Dendritic cell treated with granulocyte-macrophage colony-stimulating factor and Interleukin-4, amounts not matched to agents 40 ng/mL and 50 ng/mL, for 4 days (primary cell): Measurements from ENCODE around the gene ZNF423.

Experiments used
- H3K27ac Mint-ChIP-seq: one replicate; pipeline ENCODE4 v1.8.0; 2022; ENCODE audit warnings: mild to moderate bottlenecking, mixed read lengths
- H3K27me3 Mint-ChIP-seq: one replicate; pipeline ENCODE4 v1.8.0; 2022; ENCODE audit warnings: mild to moderate bottlenecking, mixed read lengths
- H3K36me3 Mint-ChIP-seq: one replicate; pipeline ENCODE4 v1.8.0; 2022; ENCODE audit warnings: low read depth, mixed read lengths
- H3K4me1 Mint-ChIP-seq: one replicate; pipeline ENCODE4 v1.8.0; 2022; ENCODE audit warnings: low read depth, mixed read lengths
- H3K4me3 Mint-ChIP-seq: one replicate; pipeline ENCODE4 v1.8.0; 2022; ENCODE audit warnings: mild to moderate bottlenecking, moderate library complexity, mixed read lengths
- H3K9me3 Mint-ChIP-seq: one replicate; pipeline ENCODE4 v1.8.0; 2022; ENCODE audit warnings: mixed read lengths
- intact Hi-C: fragments of 100-400 bp; cut with micrococcal nuclease; formaldehyde crosslinking; loops from one replicate; pipeline ENCODE4 v1.15.0; 2022

The ZNF423 gene

DNA sequence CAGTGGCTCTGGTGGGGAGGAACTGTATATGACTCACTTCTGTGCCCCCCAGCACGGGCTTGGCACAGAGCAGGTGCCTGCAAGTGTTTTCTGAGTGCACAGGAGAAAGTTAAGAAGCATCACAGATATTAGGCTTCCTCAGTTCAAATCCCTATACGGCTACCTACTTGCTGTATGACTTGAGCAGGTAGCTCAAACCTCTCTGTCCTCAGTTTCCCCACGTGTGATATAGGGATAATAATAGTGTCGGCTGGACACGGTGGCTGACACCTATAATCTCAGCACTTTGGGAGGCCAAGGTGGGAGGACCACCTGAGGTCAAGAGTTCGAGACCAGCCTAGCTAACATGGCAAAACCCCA, 386.6 kb downstream of the ZNF423 start:
- no peaks in the 10 kb centered on the region for H3K9me3 Mint-ChIP-seq
- intact Hi-C loops = no loop called here
- H3K36me3 Mint-ChIP-seq = no peaks in the 10 kb centered on the region
- H3K4me3 Mint-ChIP-seq = no peak overlapping the region
- peaks cover 15% of the 10 kb centered on the region for H3K27me3 Mint-ChIP-seq
- no peak overlapping the region for H3K27ac Mint-ChIP-seq
- H3K4me1 Mint-ChIP-seq = no peaks in the 10 kb centered on the region

DNA sequence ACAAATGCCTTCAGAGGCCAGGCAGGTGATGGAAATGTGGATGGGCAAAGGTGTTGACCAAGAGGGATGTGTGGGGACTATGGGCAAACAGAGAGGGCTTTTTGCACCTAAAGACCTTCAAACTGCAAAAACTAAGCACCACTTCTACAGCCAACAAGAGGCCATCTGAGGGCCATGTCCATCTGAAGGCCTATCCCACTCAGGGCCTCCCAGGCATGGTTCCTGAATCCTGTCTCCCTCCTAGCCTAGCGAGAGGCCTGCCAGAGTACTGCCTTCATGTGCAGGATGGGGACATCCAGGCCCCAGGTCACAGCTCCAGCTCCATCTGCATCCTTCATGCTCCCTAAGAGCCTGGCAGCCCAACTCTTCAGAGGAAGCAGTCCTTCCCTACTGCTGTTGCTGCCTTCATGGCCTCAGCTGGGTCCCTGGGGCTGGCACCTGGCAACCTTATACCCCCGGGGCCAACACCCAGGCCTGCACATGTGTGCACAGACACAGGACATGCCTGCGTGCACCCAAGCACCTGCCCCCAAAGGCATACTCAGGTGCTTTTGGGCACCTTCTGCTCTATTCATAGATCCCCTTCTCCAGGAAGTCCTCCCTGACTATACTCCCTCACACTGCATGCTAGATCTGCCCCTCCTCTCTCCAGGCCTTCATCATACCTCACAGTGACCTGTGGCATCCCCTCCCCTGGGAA, 387.2 kb downstream of the ZNF423 start:
- H3K36me3 Mint-ChIP-seq = no peaks in the 10 kb centered on the region
- no peaks in the 10 kb centered on the region for H3K9me3 Mint-ChIP-seq
- H3K4me1 Mint-ChIP-seq = no peaks in the 10 kb centered on the region
- H3K27me3 Mint-ChIP-seq = peaks cover 17% of the 10 kb centered on the region
- no peak overlapping the region for H3K27ac Mint-ChIP-seq
- no peak overlapping the region for H3K4me3 Mint-ChIP-seq
- intact Hi-C loops = no loop called here

DNA sequence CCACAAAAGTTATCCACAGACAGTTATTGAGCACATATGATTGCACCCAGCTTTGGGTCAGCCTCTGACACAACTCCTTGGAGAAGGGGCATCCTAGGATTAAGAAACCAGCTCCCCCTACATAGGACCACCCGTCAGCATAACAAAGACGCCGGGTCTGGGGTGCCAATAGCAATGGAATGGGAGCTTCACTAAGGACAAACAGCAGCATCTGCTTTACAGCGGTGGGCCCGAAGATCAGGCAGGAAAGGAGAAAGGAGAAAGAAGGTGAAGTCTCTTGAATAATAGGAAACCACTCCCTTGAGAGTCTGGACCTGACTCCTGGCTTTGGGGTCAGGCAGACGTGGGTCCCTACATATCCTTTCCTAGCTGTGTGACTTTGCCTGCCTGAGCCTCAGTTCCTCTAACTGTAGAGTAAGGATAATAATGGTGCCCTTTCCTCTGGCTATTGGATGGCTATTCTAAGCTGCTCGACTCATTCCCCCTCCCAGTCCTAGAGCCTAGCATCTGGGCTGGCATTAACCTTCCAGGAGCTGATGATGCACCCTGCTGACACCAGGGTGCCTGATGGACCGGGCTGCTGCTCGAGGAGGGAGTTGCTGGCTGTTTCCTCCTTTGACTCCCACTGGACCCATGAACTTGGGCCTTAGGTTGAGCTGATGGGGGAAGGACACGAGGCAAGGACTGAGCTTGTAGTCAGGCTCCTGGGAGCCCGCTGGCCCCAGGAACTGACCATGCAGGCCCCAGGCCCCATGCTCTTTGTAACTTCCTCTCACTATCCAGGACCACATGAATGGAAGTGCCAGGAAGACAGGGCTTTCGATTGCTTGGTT, 388.2 kb downstream of the ZNF423 start:
- Mint-ChIP-seq H3K27me3 (peaks cover 19% of the 10 kb centered on the region), H3K4me1 (no peaks in the 10 kb centered on the region), H3K4me3 (no peak overlapping the region), H3K9me3 (no peaks in the 10 kb centered on the region), H3K27ac (no peak overlapping the region), H3K36me3 (no peaks in the 10 kb centered on the region)
- intact Hi-C loops = no loop called here

DNA sequence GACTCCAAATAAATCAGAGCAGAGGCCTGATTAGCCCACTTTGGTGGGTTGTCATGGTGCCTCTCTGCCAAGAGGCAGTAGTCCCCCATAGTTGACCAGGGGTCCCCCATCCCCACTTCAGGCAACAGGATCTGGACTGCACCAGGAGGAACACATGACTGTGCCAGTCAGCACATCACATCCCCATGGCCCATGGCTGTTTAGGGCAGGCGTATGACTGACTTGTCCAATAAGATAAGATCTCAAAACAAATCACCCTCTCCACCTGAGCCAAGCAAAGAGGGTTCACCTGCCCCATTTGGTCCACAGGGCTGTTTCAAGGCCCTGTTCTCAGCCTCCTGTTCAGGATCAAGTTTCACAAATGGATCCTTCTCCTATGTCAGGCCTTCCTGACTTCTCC, 389.0 kb downstream of the ZNF423 start:
- Mint-ChIP-seq H3K36me3 (no peaks in the 10 kb centered on the region), H3K4me3 (no peak overlapping the region), H3K27ac (no peak overlapping the region), H3K4me1 (no peaks in the 10 kb centered on the region), H3K9me3 (no peaks in the 10 kb centered on the region), H3K27me3 (peaks cover 19% of the 10 kb centered on the region)
- intact Hi-C loops = no loop called here

DNA sequence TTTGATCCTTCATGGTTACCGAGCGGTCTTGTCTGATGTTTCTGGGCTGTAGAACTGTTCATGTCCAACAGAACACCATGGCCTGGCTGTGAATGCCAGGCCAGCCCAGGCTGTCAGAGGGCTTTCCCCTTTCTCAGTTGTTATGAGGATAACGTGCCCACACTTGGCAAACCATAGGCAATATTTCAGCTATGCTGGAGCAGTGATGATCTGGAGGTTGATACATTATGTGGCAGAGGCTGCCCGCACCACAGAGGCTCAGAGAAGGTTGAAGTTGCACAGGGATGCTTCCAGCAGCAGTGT, 389.4 kb downstream of the ZNF423 start:
- Mint-ChIP-seq H3K36me3 (no peaks in the 10 kb centered on the region), H3K4me3 (no peak overlapping the region), H3K4me1 (no peaks in the 10 kb centered on the region), H3K27me3 (peaks cover 19% of the 10 kb centered on the region), H3K27ac (no peak overlapping the region), H3K9me3 (no peaks in the 10 kb centered on the region)
- intact Hi-C loops = no loop called here

DNA sequence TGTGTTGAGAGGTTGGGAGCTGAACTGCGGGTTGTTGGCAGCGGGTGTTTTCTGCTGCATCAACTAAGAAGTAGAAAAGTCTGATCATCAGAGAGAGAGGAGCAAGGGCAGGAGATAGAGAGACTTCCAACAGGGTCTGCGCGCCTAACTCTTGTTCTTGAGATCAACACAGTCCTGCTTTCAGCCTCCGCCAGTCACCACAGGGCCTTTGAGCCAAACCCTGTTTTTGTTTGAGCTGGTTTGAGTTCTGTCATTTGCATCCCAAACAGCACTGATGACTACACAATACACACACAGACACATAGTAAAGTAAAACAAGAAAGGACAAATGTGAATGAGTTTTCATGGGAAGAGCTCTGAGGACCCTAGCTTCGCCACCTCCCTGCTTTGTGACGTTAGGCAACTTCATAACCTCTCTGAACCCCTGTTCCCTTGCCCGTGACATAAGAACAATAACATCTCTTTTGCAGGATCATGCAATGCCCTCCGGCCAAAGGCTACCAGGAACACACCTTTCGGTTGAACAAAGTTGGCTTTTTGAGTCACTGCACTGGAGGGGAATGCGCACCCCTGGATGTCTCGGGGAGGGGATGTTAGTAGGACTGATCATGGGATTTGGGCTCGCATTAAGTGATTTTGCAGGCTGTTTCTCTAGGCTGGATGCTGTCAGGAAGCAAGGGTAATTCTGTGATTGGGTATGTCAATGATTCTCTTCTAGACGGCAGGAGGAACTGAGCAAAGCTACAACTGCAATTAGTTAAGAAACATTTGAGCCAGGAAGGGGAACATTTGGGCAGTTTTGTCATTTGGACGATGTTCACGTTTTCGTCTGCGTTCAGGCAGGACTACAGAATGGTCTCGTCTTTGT, 390.0 kb downstream of the ZNF423 start:
- intact Hi-C loops = no loop called here
- no peak overlapping the region for H3K4me3 Mint-ChIP-seq
- H3K27me3 Mint-ChIP-seq = peaks cover 19% of the 10 kb centered on the region
- H3K9me3 Mint-ChIP-seq = no peaks in the 10 kb centered on the region
- H3K36me3 Mint-ChIP-seq = no peaks in the 10 kb centered on the region
- no peak overlapping the region for H3K27ac Mint-ChIP-seq
- H3K4me1 Mint-ChIP-seq = no peaks in the 10 kb centered on the region

DNA sequence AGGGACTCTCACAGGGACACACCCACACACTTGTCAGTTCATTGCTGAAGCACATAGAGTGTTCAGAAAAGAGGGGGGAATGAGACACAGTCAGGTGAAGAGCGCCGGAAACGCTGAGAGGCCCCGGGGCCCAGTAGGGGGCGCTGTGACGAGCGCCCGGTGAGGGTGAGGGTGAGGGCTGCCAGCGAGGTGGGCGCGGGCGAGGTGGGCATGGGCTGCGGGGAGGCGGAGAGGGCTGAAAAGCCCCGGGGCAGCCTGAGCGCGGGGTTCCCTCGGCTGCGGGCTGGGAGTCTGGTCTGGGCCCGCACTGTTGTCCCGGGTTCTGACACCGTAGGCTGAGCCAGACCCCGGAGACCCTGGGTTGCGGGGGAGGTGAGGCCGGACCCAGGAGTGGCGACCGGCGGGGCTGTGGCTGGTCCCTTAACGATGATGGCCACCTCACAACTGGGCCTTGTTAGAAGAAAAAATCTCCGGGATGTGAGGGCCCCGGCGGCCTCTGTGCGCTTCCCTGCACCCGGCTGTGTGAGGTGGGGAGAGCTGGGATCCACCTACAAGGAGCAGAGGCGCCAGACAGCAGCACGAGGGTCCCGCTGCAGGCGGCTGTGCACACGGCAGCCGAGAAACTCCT, 390.9 kb downstream of the ZNF423 start:
- Mint-ChIP-seq H3K4me3 (no peak overlapping the region), H3K27ac (no peak overlapping the region), H3K4me1 (no peaks in the 10 kb centered on the region), H3K36me3 (no peaks in the 10 kb centered on the region), H3K27me3 (peaks cover 19% of the 10 kb centered on the region), H3K9me3 (no peaks in the 10 kb centered on the region)
- intact Hi-C loops = no loop called here

DNA sequence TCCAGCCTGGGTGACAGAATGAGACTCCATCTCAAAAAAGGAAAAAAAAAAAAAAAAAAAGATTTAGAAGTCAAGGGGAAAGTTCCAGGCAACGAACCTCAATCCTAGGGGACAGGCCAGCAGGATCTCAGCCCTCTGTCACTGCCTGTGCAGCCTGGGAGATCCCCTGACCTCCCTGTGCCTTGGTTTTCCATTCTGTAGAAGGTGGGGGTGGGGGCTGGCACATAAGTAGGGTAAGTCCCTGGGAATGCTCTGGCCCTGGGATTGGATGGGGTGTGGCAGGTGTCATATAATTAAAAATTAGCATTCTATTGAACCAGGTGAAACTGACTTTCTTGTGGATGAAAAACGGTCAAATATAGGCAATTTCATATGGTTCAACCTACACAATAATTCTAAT, 391.8 kb downstream of the ZNF423 start:
- peaks cover 19% of the 10 kb centered on the region for H3K27me3 Mint-ChIP-seq
- H3K4me3 Mint-ChIP-seq = no peak overlapping the region
- H3K36me3 Mint-ChIP-seq = no peaks in the 10 kb centered on the region
- no peaks in the 10 kb centered on the region for H3K9me3 Mint-ChIP-seq
- intact Hi-C loops = no loop called here
- no peak overlapping the region for H3K27ac Mint-ChIP-seq
- no peaks in the 10 kb centered on the region for H3K4me1 Mint-ChIP-seq

DNA sequence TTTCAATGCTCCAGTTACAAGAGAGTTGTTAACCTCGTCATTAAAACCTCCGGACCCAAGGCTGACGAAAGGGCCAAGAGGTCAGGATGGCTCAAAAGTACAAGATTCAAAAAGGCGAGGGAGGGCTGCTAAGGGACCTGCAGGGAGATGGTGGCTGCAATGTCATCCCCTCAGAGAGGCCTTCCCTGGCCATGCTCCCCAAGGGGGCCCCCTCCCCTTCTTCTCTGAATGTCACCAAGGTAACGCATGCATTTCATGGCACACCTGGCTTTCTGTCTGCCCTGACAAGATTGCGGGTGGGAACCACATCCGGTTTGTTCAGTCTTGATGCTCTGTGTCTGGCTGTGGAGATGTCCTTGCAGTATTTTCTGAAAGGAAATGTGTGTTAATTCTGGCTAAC, 392.4 kb downstream of the ZNF423 start:
- Mint-ChIP-seq H3K4me3 (no peak overlapping the region), H3K4me1 (no peaks in the 10 kb centered on the region), H3K27ac (no peak overlapping the region), H3K27me3 (peaks cover 19% of the 10 kb centered on the region), H3K36me3 (no peaks in the 10 kb centered on the region), H3K9me3 (no peaks in the 10 kb centered on the region)
- intact Hi-C loops = no loop called here

DNA sequence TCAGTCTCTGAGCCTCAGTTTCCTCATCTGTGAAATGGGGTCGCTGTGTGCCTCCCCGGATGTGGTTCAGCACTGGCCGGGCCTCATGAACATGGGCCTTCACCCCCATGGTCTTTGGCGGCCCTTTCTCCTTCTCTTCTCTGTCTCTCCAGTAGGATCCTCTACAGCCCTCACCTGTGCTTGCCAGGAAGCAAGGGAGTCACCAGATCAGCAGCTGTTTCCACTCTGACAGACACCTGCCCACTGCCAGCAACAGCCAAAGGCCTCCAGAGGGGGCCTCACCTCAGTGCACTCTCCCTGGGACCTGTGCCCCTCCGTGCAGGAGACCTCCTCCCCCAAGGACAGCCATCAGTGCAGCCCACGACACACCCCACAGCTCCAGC, 392.9 kb downstream of the ZNF423 start:
- Mint-ChIP-seq H3K9me3 (no peaks in the 10 kb centered on the region), H3K4me3 (no peak overlapping the region), H3K36me3 (no peaks in the 10 kb centered on the region), H3K27me3 (peaks cover 19% of the 10 kb centered on the region), H3K4me1 (no peaks in the 10 kb centered on the region), H3K27ac (no peak overlapping the region)
- intact Hi-C loops = no loop called here

DNA sequence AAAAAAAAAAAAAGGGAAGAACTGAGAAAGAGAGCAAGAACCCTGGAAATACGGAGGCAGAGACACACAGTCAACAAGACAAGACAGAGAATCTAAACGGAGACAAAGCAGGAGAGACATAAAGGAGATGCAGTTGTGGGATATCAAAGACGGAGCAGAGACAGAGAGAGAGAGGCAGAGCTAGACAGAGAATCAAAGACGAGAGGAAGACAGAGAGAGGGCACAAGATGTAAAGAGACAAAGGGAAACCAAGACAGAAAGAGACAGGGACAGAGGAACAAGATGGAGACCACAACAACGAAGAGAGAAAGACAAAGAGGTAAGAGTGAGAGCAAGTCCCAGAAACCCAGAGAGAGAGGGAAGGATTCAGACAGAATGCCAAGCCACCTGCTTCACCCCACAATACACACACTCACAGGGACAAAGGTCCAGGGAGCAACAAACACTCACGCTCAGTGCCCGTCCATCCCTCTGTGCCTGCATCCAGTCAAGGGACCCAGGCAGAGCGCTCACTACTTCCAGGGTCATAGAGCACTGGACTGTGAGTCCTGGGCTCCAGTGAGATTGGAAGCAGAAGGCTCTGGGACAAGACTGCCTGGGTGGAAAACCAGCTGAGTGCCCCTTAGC, 393.4 kb downstream of the ZNF423 start:
- Mint-ChIP-seq H3K27ac (no peak overlapping the region), H3K36me3 (no peaks in the 10 kb centered on the region), H3K27me3 (peaks cover 19% of the 10 kb centered on the region), H3K4me3 (no peak overlapping the region), H3K9me3 (no peaks in the 10 kb centered on the region), H3K4me1 (no peaks in the 10 kb centered on the region)
- intact Hi-C loops = no loop called here

DNA sequence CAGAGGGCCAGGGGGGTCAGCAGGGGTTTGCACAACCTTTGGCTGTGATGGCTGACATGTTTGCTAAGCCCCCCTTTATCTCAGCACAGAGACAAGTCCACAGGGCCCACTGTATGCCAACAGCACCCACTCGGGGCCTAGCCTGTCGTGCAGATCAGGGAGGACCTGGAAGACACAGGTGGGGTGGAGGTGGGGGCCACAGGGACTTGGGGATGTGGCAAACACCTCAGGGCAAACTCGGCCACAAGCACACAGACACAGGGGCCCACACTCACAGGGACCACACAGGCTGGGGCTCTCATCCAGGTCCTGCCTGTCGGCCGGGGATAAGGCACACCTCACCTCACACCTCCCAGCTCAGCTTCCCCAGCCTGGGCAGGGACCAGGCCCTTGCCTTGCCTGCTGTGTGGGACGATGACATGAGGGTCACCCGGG, 394.4 kb downstream of the ZNF423 start:
- intact Hi-C loops = no loop called here
- Mint-ChIP-seq H3K9me3 (no peaks in the 10 kb centered on the region), H3K4me1 (no peaks in the 10 kb centered on the region), H3K27me3 (peaks cover 18% of the 10 kb centered on the region), H3K27ac (no peak overlapping the region), H3K36me3 (no peaks in the 10 kb centered on the region), H3K4me3 (no peak overlapping the region)

DNA sequence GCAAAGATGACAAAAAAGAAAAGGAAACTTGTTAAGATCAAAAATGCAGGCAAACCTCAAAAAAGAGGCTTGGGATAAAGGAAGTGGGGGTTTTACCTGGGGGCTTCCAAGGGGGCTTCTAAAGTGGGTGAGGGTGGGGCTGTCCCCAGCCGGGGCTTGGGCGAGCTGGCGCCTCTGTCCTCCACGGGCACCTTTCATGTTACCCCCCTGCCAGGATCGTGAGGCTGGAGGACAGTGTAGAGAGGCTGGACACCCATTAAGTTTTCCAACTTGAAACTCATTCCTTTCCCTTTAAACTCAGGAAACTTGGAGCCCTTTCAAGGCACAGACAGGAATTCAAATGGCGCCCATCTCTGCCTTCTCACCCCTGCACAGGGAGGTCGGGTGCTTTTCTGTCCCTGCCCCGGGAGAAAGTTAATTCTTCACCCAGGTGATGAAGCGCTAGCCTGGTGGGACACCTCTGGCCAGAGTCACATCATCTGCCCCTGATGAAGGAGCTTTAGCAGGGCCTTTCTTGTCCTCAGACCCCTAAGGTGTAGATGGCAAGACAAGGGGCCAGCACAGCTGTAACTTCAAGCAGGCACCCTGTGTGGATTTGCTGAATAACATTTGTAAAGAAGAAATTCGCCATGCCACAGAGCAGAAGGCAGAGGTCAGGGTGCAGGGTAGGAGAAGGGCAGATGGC, 395.0 kb downstream of the ZNF423 start:
- no peak overlapping the region for H3K27ac Mint-ChIP-seq

More for the DNA sequence above, 395.0 kb downstream of the ZNF423 start:
- H3K9me3 Mint-ChIP-seq = no peaks in the 10 kb centered on the region
- H3K4me3 Mint-ChIP-seq = no peak overlapping the region
- H3K27me3 Mint-ChIP-seq = peaks cover 13% of the 10 kb centered on the region
- intact Hi-C loops = no loop called here
- no peaks in the 10 kb centered on the region for H3K4me1 Mint-ChIP-seq
- no peaks in the 10 kb centered on the region for H3K36me3 Mint-ChIP-seq
